Endothelial cell of umbilical vein (primary cell): Measurements from ENCODE around the gene HEPH.

Experiments used
- EZH2 ChIP-seq: IDR thresholded peaks from 2 replicates; pipeline ENCODE4 v1.6.1; 2012; ENCODE audit warnings: borderline replicate concordance, low read depth, mild to moderate bottlenecking, moderate library complexity, low read length, inconsistent platforms; ENCODE audit not compliant: severe bottlenecking
- JUN ChIP-seq: IDR thresholded peaks from 2 replicates; pipeline ENCODE4 v1.6.1; 2011; ENCODE audit warnings: borderline replicate concordance, low read depth; ENCODE audit not compliant: insufficient read length, insufficient read depth
- MYC ChIP-seq: IDR thresholded peaks from one replicate; pipeline ENCODE4 v1.6.1; 2011; ENCODE audit warnings: mild to moderate bottlenecking, low read depth, low read length
- POLR2A ChIP-seq: IDR thresholded peaks from 2 replicates; pipeline ENCODE4 v1.6.1; 2012; ENCODE audit warnings: low read depth, mild to moderate bottlenecking, control low read depth, low read length
- POLR2AphosphoS5 ChIP-seq: IDR thresholded peaks from 2 replicates; pipeline ENCODE4 v1.6.1; 2012; ENCODE audit warnings: low read depth, mild to moderate bottlenecking, control low read depth, low read length, moderate library complexity; ENCODE audit not compliant: insufficient read depth
- TF ChIP-seq, protein P1 (sequence below), 2 donors: IDR thresholded peaks; 1 replicate in 1 of 2; 2 replicates in 1 of 2; pipeline ENCODE4 v1.5.1; 2011; ENCODE audit warnings: low read length in 2 of 2, mild to moderate bottlenecking in 2 of 2, moderate library complexity in 2 of 2, control low read depth in 1 of 2, inconsistent platforms in 1 of 2, low read depth in 1 of 2; ENCODE audit not compliant: insufficient read depth in 1 of 2; ENCODE audit errors: extremely low read depth in 1 of 2

DNA sequence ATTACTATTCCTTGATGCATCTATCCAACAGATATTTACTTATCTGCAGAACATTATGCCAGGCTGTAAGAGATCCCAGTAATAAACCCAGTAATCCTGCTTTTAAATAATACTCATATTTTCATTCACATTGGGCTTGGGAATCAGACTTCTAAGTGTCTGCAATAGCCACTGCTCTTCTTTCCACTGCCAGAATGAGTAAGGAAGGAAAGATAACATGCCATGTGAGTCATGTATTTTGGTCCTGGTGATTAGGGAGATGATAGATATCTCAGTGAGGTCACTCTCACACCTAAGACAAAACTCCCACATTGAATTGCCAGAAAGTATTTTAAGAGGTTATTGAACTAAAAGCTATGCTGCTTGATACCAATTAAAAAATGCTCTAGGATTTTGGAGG, 13.9 kb upstream of the HEPH start:
- TF ChIP-seq, protein P1, sequence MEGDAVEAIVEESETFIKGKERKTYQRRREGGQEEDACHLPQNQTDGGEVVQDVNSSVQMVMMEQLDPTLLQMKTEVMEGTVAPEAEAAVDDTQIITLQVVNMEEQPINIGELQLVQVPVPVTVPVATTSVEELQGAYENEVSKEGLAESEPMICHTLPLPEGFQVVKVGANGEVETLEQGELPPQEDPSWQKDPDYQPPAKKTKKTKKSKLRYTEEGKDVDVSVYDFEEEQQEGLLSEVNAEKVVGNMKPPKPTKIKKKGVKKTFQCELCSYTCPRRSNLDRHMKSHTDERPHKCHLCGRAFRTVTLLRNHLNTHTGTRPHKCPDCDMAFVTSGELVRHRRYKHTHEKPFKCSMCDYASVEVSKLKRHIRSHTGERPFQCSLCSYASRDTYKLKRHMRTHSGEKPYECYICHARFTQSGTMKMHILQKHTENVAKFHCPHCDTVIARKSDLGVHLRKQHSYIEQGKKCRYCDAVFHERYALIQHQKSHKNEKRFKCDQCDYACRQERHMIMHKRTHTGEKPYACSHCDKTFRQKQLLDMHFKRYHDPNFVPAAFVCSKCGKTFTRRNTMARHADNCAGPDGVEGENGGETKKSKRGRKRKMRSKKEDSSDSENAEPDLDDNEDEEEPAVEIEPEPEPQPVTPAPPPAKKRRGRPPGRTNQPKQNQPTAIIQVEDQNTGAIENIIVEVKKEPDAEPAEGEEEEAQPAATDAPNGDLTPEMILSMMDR (IDR thresholded peaks at IDR 0.05; ENCODE audit: extremely low read depth in 1 of 2, insufficient read depth in 1 of 2, low read depth in 1 of 2, low read length in 2 of 2) = no peak
- TF ChIP-seq JUN (no peak), POLR2A (no peak), EZH2 (no peak), POLR2AphosphoS5 (no peak), MYC (no peak)
